HUES48 (cell line): ENCODE data around the gene HSPA8.

Experiments used
- H3K27ac ChIP-seq: one replicate; pipeline ENCODE4 v1.7.0; 2013; ENCODE audit warnings: low read depth, low read length, inconsistent platforms
- H3K27me3 ChIP-seq: 2 replicates; pipeline ENCODE4 v1.6.1; 2013; ENCODE audit warnings: mild to moderate bottlenecking, low read length; ENCODE audit not compliant: control insufficient read depth, insufficient read depth
- H3K36me3 ChIP-seq: 2 replicates; pipeline ENCODE4 v1.6.1; 2013; ENCODE audit warnings: low read length; ENCODE audit not compliant: control insufficient read depth, insufficient read depth
- H3K4me1 ChIP-seq: 2 replicates; pipeline ENCODE4 v1.6.1; 2013; ENCODE audit warnings: mild to moderate bottlenecking, low read length; ENCODE audit not compliant: control insufficient read depth, insufficient read depth
- H3K4me3 ChIP-seq: 2 replicates; pipeline ENCODE4 v1.5.1; 2013; ENCODE audit warnings: mild to moderate bottlenecking, low read depth, low read length
- H3K9ac ChIP-seq: 2 replicates; pipeline ENCODE4 v1.6.1; 2013; ENCODE audit warnings: mild to moderate bottlenecking, low read depth, low read length, moderate library complexity
- H3K9me3 ChIP-seq: 2 replicates; pipeline ENCODE4 v1.6.1; 2013; ENCODE audit warnings: low read length; ENCODE audit not compliant: control insufficient read depth, insufficient read depth

HSPA8 gene

DNA sequence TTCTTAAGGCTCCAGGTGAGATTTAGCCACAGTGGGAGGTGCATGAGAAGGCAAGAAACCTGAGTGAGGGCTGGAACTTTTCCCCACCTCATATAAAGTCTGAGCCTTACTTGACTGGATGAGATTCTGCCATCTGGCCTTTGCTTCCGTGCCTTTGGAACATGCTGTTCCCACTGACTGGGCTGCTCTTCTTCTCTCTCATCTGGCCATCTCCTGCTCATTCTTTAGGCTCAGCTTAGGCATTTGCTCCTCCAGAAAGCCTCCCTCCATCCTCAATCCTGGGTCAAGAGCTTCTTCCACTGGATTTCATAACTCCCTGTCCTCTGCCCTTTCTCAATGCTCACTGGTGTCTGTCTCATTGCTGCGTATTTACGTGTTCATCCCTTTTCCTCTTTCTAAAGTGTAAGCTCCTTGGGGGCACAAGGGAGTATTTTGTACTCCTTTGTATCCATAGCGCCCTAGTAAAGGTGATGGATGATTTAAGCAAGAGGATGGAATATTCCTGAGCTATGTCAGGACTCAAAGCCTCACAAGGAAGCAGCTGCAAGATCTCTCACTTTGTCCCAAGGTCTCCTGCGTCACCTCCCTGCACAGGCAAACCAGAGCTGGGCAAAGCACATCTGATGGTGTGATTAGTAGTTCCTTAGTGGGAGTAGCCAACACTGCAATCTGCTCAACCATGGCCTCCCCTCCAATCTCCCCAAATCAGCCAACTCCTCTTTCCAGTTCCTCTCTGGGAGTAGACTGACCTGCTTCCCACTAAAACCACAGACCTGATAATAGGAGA, 15.3 kb downstream of the HSPA8 start:
- H3K27me3 ChIP-seq: no peaks in the 10 kb centered on the region
- H3K9ac ChIP-seq: no peak overlapping the region
- H3K9me3 ChIP-seq: no peaks in the 10 kb centered on the region
- H3K27ac ChIP-seq: no peak overlapping the region
- H3K4me3 ChIP-seq: no peak overlapping the region
- H3K4me1 ChIP-seq: no peaks in the 10 kb centered on the region
- H3K36me3 ChIP-seq: no peaks in the 10 kb centered on the region

DNA sequence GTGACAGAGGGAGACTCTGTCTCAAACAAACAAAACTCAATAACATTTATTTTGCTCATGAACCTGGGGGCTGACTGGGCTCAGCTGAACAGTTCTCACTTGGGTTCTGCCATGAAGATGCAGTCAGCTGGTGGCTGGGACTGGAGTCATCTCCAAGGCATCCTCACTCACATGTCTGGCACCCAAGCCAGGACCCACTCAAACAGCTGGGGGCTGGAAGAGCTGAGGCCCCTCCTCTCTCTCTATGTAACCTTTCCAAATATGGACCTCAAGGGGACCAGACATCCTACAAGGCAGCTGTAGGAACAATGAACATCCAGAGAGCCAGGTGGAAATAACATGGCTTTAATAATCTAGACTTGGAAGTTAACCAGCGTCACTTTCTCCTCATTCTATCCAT, 16.8 kb downstream of the HSPA8 start:
- H3K9me3 ChIP-seq: no peaks in the 10 kb centered on the region
- H3K4me3 ChIP-seq: no peak overlapping the region
- H3K4me1 ChIP-seq: no peaks in the 10 kb centered on the region

DNA sequence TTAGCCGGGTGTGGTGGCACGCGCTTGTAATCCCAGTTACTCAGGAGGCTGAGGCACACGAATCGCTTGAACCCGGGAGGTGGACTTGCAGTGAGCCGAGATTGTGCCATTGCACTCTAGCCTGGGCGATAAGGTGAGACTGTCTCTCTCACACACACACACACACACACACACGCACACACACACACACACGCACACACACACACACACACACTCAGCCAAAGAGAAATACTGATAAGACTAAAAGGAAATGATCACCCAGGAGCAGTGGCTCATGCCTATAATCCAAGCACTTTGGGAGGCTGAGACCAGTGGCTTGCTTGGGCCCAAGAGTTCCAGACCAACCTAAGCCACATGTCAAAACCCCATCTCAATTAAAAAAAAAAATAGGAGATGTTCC, 20.8 kb downstream of the HSPA8 start:
- no peaks in the 10 kb centered on the region for H3K36me3 ChIP-seq
- no peak overlapping the region for H3K9ac ChIP-seq
- no peak overlapping the region for H3K27ac ChIP-seq
- H3K27me3 ChIP-seq: no peaks in the 10 kb centered on the region
- H3K4me1 ChIP-seq: no peaks in the 10 kb centered on the region
- H3K4me3 ChIP-seq: no peak overlapping the region
- no peaks in the 10 kb centered on the region for H3K9me3 ChIP-seq

More for the DNA sequence above, 16.8 kb downstream of the HSPA8 start:
- no peaks in the 10 kb centered on the region for H3K27me3 ChIP-seq
- H3K9ac ChIP-seq: no peak overlapping the region
- H3K36me3 ChIP-seq: no peaks in the 10 kb centered on the region
- no peak overlapping the region for H3K27ac ChIP-seq

DNA sequence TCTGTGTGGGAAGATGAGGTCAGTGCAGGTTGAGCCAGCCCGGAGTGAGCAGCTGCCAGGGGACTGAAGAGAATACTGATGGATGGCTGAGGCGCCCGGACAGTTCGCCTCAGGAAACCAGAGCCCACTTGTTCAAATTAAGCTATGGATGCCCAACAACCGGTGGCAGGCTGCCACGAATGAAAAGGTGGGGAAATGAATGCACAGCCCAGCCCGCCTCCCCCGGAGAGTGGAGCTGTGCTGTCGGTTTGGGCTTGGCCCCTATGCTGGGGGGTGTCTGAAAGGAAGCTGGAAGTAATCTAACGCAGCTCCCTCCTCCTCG, 21.9 kb downstream of the HSPA8 start:
- Histone ChIP-seq H3K36me3 (no peaks in the 10 kb centered on the region), H3K27me3 (no peaks in the 10 kb centered on the region), H3K4me3 (no peak overlapping the region)

DNA sequence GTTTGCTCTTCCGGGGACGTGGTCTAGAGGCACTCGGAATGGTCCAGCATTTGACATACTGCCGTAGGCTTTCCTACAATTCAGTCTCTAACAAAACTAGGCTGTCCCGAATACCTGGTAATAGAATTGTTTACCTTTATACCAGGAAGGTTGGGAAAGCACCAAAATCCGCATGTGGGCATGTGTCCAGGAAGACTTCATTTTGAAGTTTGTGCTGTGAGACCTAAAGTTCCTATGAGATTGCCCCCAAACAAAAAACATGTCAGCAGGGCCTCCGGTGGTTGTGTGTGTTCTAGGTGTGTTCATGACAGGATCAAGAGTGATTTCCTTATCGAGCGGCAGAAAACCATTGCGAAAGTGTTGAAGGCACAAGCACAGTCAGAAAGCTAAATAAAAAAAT, 26.1 kb downstream of the HSPA8 start:
- Histone ChIP-seq H3K9ac (no peak overlapping the region), H3K27ac (no peak overlapping the region), H3K9me3 (no peaks in the 10 kb centered on the region), H3K36me3 (no peaks in the 10 kb centered on the region), H3K27me3 (no peaks in the 10 kb centered on the region), H3K4me1 (no peaks in the 10 kb centered on the region), H3K4me3 (no peak overlapping the region)

More for the DNA sequence above, 21.9 kb downstream of the HSPA8 start:
- no peaks in the 10 kb centered on the region for H3K4me1 ChIP-seq
- no peak overlapping the region for H3K9ac ChIP-seq
- H3K27ac ChIP-seq: no peak overlapping the region
- H3K9me3 ChIP-seq: no peaks in the 10 kb centered on the region

DNA sequence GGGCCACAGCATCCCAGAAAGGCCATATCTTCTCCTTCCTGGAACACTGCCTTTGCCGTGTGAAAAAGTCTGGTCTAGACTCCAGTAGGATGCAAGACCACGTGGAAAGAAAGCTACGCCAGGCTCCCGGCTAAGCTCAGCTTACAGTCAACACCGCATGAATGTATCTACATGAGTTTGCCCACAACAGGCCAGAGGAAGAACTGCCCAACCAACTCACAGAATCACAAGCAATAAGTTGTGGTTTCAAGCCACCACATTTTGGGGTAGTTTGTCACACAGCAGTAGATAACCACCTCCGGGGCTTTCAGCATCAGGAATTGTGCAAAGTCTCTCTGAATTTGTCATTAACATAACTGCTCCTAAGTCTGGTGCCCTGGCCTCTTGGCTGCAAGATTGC, 27.3 kb downstream of the HSPA8 start:
- H3K4me1 ChIP-seq: peaks cover 7% of the 10 kb centered on the region; the same call in 1 of the 2 replicates

DNA sequence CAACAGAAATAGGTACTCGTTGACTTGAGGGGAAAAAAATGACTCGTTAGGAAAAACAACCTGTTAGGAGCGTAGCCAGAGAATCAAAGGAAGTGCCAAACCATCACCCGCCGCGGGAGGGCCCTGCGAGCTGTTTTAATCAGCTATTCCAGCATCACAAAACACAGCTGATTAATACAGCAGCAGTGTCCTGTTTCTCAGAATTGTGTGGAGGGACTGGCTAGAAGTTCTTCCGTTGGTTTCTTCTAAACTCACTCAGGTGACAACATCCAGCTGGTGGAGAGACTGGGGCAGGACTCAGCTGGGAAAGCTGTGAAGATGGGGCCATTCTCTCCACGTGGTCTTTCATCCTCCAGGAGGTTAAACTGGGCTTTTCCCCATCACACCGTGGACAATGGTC, 28.0 kb downstream of the HSPA8 start:
- H3K27ac ChIP-seq: no peak overlapping the region
- H3K27me3 ChIP-seq: no peaks in the 10 kb centered on the region
- H3K4me3 ChIP-seq: no peak overlapping the region
- H3K9me3 ChIP-seq: no peaks in the 10 kb centered on the region
- H3K36me3 ChIP-seq: no peaks in the 10 kb centered on the region
- H3K4me1 ChIP-seq: peaks cover 7% of the 10 kb centered on the region; the same call in 1 of the 2 replicates
- no peak overlapping the region for H3K9ac ChIP-seq

More for the DNA sequence above, 27.3 kb downstream of the HSPA8 start:
- Histone ChIP-seq H3K36me3 (no peaks in the 10 kb centered on the region), H3K27ac (no peak overlapping the region), H3K9me3 (no peaks in the 10 kb centered on the region), H3K9ac (no peak overlapping the region), H3K27me3 (no peaks in the 10 kb centered on the region), H3K4me3 (no peak overlapping the region)

DNA sequence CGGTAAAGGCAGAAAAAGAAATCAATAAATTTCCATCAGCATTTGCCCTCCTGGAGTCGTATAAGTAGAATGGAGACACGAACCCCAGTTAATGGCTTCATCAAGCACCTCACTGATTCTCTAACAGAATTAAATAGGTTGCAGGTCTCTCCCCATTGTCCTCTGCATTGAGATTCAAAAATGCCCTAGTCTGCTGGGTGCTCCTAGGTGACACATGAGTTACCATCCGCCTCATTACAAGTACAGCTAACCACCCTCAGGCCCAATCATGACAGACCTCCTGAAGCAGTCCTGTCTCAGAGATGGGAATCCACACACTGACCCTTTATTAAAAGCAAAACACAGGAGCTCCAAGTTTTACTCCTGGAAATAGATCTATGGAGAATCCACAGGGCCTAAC, 31.4 kb downstream of the HSPA8 start:
- Histone ChIP-seq H3K27me3 (no peaks in the 10 kb centered on the region), H3K4me3 (no peak overlapping the region), H3K4me1 (peaks cover 7% of the 10 kb centered on the region; the same call in 1 of the 2 replicates), H3K9me3 (no peaks in the 10 kb centered on the region), H3K9ac (no peak overlapping the region), H3K36me3 (no peaks in the 10 kb centered on the region), H3K27ac (no peak overlapping the region)

DNA sequence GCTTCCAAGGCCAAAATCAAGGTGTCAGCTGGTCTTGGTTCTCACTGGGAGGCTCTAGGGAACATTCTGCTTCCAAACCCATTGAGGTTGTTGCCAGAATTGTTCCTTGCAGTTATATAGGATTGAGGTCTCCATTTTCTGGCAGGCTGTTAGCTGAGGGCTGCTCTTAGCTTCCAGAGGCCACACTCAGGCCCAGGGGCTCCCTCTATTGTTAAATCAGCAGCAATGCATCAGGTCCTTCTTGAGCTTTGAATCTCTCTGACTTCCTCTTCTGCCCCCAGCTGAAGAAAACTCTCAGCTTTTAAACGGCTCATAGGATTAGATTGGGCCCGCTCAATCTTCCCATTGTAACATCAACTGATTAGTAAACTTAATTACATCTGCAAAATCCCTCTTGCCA, 41.0 kb downstream of the HSPA8 start:
- no peaks in the 10 kb centered on the region for H3K27me3 ChIP-seq
- no peaks in the 10 kb centered on the region for H3K36me3 ChIP-seq
- H3K4me3 ChIP-seq: no peak overlapping the region
- no peak overlapping the region for H3K27ac ChIP-seq
- no peaks in the 10 kb centered on the region for H3K9me3 ChIP-seq
- no peak overlapping the region for H3K9ac ChIP-seq
- H3K4me1 ChIP-seq: no peaks in the 10 kb centered on the region

DNA sequence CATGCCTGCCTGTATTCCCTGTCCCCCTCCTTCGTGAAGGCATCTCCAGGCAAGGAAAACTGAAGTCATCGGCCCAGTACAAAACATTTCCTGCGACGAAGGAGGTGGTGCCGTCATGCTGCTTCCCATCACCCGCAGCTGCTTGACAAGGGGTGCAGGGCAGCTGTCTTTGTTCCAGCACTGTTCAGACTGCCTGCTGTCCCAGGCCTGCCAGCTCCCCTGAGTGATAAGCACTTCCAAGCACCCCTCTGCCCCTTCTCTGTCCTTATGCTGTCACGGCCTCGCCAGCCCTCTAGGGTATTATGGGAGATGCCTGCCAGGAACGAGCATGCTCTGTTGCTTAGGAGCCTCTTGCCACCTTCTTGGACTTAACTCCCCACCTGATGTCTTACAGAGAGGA, 43.2 kb downstream of the HSPA8 start:
- Histone ChIP-seq H3K9me3 (no peaks in the 10 kb centered on the region), H3K4me3 (no peak overlapping the region), H3K4me1 (no peaks in the 10 kb centered on the region), H3K9ac (no peak overlapping the region), H3K27ac (no peak overlapping the region), H3K27me3 (no peaks in the 10 kb centered on the region), H3K36me3 (no peaks in the 10 kb centered on the region)

DNA sequence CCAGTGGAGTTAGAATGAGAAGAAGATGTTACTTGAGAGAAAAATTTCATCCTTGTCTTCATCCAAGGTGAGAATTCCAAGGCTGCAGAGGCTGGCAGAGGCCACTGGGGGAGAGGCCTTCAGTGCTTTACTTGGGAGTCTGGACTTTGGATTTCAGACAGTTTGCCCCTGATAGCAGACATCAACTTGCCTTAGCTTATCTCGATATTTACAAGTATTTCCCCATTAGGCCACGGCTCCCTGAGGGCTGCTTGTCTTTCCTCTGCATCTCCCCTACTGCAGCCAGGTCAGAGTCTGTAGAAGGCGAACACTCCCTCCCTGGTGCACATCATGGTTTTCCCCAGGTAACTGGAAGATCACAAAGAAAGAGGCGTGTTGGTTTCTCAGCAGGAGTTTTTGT, 50.4 kb downstream of the HSPA8 start:
- H3K4me1 ChIP-seq: peaks cover 6% of the 10 kb centered on the region; the same call in 1 of the 2 replicates
- no peaks in the 10 kb centered on the region for H3K36me3 ChIP-seq
- H3K9ac ChIP-seq: no peak overlapping the region
- no peaks in the 10 kb centered on the region for H3K9me3 ChIP-seq
- no peak overlapping the region for H3K4me3 ChIP-seq
- H3K27ac ChIP-seq: no peak overlapping the region
- no peaks in the 10 kb centered on the region for H3K27me3 ChIP-seq
